GM21619 (cell line): ENCODE measurements around the gene RHBDF1.

Source experiments
- ATAC-seq: cut with Tn5 transposase; IDR thresholded peaks from one replicate; pipeline ENCODE4 v1.9.1; 2021; ENCODE audit not compliant: unreplicated experiment

The RHBDF1 gene

GRCh38 chr16:74747-75334 is 2.4 kb upstream of the RHBDF1 start:
- no peak for ATAC-seq

- no peak for ATAC-seq
Measured at GRCh38 chr16:74051-74746, 1.8 kb upstream of the RHBDF1 start.

- no peak for ATAC-seq
Measured at GRCh38 chr16:71540-72401, 660 bp downstream of the RHBDF1 start.

GRCh38 chr16:71210-71539 is 1.3 kb downstream of the RHBDF1 start:
- no peak for ATAC-seq

- ATAC-seq, result no peak
Measured at GRCh38 chr16:69181-69580, 3.2 kb downstream of the RHBDF1 start.

GRCh38 chr16:67884-68789 is 4.3 kb downstream of the RHBDF1 start:
- no peak for ATAC-seq

GRCh38 chr16:67183-67791 is 5.1 kb downstream of the RHBDF1 start:
- no peak for ATAC-seq

- ATAC-seq, result no peak
Measured at GRCh38 chr16:66309-67182, 5.9 kb downstream of the RHBDF1 start.

GRCh38 chr16:65745-66144 is 6.7 kb downstream of the RHBDF1 start:
- peak; percentile 60 for ATAC-seq

GRCh38 chr16:64914-65255 is 7.5 kb downstream of the RHBDF1 start:
- ATAC-seq, result no peak

GRCh38 chr16:63998-64913 is 8.2 kb downstream of the RHBDF1 start:
- ATAC-seq, result no peak

- ATAC-seq, result no peak
Measured at GRCh38 chr16:63466-63865, 9.0 kb downstream of the RHBDF1 start.

- ATAC-seq, result no peak
Measured at GRCh38 chr16:62968-63391, 9.5 kb downstream of the RHBDF1 start.

- no peak for ATAC-seq
Measured at GRCh38 chr16:62283-62967, 10.0 kb downstream of the RHBDF1 start.

GRCh38 chr16:61879-62281 is 10.6 kb downstream of the RHBDF1 start:
- ATAC-seq, result no peak

- ATAC-seq, result no peak
Measured at GRCh38 chr16:60929-61878, 11.2 kb downstream of the RHBDF1 start.

- ATAC-seq, result no peak
Measured at GRCh38 chr16:60166-60565, 12.3 kb downstream of the RHBDF1 start.
